Activated CD4-positive, alpha-beta T cell treated with anti-CD3 and anti-CD28 coated beads for 1 hour (primary cell): Measurements from ENCODE around the gene SLC13A3.

Experiments
- DNase-seq: peaks from one replicate; pipeline ENCODE4 v3.0.0-alpha.2; 2020

The SLC13A3 gene

GRCh38 chr20:46602429-46602828 lies 48.8 kb downstream of the SLC13A3 start:
- DNase-seq = no peak

GRCh38 chr20:46601603-46602122 lies 49.6 kb downstream of the SLC13A3 start:
- DNase-seq = no peak

- no peak for DNase-seq
These were observed 50.9 kb downstream of the SLC13A3 start for GRCh38 chr20:46600286-46600752.

- DNase-seq = no peak
These were observed 51.9 kb downstream of the SLC13A3 start for GRCh38 chr20:46599227-46599987.

- no peak for DNase-seq
These were observed 55.3 kb downstream of the SLC13A3 start for GRCh38 chr20:46595933-46596332.

GRCh38 chr20:46594725-46595124 lies 56.5 kb downstream of the SLC13A3 start:
- no peak for DNase-seq

GRCh38 chr20:46592580-46593362 lies 58.5 kb downstream of the SLC13A3 start:
- no peak for DNase-seq

- no peak for DNase-seq
These were observed 60.8 kb downstream of the SLC13A3 start for GRCh38 chr20:46590443-46590842.

- no peak for DNase-seq
These were observed 62.4 kb downstream of the SLC13A3 start for GRCh38 chr20:46588532-46589511.

GRCh38 chr20:46587986-46588385 lies 63.3 kb downstream of the SLC13A3 start:
- DNase-seq = no peak

GRCh38 chr20:46586724-46587123 lies 64.5 kb downstream of the SLC13A3 start:
- DNase-seq = no peak

- DNase-seq = no peak
These were observed 66.8 kb downstream of the SLC13A3 start for GRCh38 chr20:46584508-46584907.

- no peak for DNase-seq
These were observed 67.6 kb downstream of the SLC13A3 start for GRCh38 chr20:46583411-46584214.

GRCh38 chr20:46582648-46583047 lies 68.6 kb downstream of the SLC13A3 start:
- DNase-seq = no peak

- DNase-seq = no peak
These were observed 69.9 kb downstream of the SLC13A3 start for GRCh38 chr20:46581391-46581790.

GRCh38 chr20:46580613-46581205 lies 70.5 kb downstream of the SLC13A3 start:
- no peak for DNase-seq

- DNase-seq = no peak
These were observed 72.5 kb downstream of the SLC13A3 start for GRCh38 chr20:46578745-46579144.

GRCh38 chr20:46576774-46577395 lies 74.4 kb downstream of the SLC13A3 start:
- no peak for DNase-seq

- no peak for DNase-seq
These were observed 75.3 kb downstream of the SLC13A3 start for GRCh38 chr20:46575937-46576461.

- DNase-seq = no peak
These were observed 75.9 kb downstream of the SLC13A3 start for GRCh38 chr20:46575394-46575793.
